C4-2B (cell line): ENCODE results near the gene TEX11.

Source experiments
- H3K27ac ChIP-seq: fragments of 450-650 bp; 2 replicates; pipeline ENCODE4 v1.5.1; 2017
- ZFX ChIP-seq: fragments of 450-650 bp; IDR thresholded peaks from 2 replicates; pipeline ENCODE4 v1.6.1; 2017
- TF ChIP-seq, protein P1 (sequence below): fragments of 450-650 bp; conservative IDR thresholded peaks from 2 replicates; pipeline ENCODE4 v1.5.1; 2017; ENCODE audit warnings: mild to moderate bottlenecking

Gene TEX11

GRCh38 chrX:70908541-70908940 lies at the start of gene TEX11:
Gene TEX11, minus strand, starts transcription at chrX:70908711. Its CDS starts 922 bp downstream, at chrX:70907789.
- TF ChIP-seq, protein P1, sequence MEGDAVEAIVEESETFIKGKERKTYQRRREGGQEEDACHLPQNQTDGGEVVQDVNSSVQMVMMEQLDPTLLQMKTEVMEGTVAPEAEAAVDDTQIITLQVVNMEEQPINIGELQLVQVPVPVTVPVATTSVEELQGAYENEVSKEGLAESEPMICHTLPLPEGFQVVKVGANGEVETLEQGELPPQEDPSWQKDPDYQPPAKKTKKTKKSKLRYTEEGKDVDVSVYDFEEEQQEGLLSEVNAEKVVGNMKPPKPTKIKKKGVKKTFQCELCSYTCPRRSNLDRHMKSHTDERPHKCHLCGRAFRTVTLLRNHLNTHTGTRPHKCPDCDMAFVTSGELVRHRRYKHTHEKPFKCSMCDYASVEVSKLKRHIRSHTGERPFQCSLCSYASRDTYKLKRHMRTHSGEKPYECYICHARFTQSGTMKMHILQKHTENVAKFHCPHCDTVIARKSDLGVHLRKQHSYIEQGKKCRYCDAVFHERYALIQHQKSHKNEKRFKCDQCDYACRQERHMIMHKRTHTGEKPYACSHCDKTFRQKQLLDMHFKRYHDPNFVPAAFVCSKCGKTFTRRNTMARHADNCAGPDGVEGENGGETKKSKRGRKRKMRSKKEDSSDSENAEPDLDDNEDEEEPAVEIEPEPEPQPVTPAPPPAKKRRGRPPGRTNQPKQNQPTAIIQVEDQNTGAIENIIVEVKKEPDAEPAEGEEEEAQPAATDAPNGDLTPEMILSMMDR = no peak
- TF ChIP-seq ZFX = no peak
- H3K27ac ChIP-seq = no peak within 1 kb of the TSS

DNA sequence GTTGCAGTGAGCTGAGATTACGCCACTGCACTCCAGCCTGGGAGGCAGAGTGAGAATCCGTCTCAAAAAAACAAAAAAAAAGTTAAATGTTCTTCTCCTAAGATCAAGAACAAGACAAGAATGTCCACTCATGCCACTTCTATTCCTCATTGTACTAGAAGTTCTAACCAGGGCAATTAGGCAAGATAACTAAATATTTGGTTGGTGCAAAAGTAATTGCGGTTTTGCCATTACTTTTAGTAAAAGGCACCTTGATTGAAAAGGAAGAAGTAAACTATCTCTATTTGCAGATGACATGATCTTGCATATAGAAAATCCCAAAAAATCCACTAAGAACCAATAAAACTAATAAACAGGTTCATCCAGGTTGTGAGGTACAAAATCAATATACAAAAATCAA lies 46.4 kb upstream of the TEX11 start:
- TF ChIP-seq ZFX = no peak
- TF ChIP-seq, protein P1 = no peak
- H3K27ac ChIP-seq = no peak overlapping the region

DNA sequence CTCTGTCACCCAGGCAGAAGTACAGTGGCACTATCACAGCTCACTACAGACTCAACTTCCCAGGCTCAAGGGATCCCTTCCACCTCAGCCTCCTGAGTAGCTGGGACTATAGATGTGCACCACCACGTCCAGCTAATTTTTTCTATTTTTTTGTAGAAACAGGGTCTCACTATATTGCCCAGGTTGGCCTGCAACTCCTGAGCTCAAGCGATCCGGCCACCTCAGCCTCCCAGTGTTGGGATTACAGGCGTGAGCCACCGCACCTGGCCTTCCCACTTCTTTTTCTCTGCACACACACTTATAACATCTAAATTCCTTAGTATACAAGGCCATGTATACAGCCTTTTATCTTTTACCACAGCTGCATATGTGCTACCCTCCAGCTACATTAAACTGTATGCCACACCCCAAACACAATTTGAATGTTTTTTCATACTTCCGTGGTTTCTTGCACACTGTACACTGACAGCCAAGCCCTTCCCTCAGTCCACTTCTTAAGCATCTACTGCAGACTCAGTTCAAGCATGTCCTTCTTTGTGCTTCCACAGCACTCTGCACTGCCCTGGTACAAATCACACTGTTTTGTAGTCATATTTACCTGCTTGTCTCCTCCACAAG lies 15.9 kb upstream of the TEX11 start:
- no peak overlapping the region for H3K27ac ChIP-seq
- TF ChIP-seq, protein P1 = no peak
- no peak for TF ChIP-seq ZFX

DNA sequence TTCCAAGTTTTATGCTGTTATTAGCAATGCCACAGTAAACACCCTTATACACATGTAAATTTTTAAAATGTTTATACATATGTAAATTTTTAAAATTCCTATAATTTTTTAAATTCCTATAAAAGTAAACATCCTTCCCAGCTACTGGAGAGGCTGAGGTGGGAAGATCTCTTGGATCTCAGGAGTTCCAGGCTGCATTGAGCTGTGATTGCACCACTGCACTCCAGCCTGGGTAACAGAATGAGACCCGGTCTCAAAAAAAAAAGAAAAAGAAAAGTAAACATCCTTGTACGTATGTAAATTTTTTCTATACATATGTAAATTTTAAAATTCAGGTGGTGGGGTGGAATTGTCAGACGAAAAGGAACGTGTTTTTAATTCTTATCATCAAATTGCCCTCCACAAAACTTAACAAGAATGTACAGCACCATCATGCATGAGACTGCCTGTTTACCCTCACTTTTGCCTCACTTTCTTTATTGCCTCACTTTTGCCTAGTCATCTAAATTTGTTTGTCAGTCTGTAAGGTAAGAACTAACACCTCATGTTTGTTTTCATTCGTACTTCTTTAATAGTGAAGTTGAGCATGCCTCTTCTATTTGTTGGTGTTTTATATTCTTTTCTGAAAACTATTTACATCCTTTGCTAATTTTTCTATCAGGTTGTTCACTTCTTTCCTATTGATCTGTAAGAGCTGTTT lies 14.4 kb upstream of the TEX11 start:
- H3K27ac ChIP-seq = no peak overlapping the region
- no peak for TF ChIP-seq ZFX

DNA sequence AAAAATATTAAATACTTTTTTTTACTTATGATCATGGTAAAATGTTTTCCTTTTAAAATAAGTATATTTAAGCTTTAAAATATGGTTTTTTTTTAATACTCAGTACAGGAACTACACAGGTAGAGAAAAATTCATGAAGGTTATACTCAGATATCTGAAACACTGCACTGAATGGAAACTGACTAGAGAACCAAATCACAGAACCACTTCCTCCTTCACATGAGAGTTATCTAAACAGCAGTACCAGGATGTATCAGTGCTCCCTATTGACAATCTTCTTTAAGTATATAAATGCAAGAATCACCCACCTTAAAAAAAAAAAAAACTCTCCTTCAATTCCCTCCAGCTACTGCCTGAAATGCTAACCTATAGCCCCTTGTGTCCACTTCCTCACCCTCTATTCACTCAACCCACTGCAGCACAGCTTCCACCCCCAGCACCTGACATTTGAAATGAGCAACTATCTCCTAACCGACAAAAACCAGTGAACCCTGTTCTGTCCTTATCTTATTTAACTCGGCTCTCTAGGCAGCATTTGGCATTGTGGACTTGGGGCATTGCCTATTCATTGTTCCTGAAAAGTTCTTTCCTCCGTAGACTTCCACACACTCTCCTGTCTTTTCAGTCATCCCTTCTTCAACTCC lies 13.3 kb upstream of the TEX11 start:
- TF ChIP-seq, protein P1 = no peak
- no peak for TF ChIP-seq ZFX
- no peak overlapping the region for H3K27ac ChIP-seq

DNA sequence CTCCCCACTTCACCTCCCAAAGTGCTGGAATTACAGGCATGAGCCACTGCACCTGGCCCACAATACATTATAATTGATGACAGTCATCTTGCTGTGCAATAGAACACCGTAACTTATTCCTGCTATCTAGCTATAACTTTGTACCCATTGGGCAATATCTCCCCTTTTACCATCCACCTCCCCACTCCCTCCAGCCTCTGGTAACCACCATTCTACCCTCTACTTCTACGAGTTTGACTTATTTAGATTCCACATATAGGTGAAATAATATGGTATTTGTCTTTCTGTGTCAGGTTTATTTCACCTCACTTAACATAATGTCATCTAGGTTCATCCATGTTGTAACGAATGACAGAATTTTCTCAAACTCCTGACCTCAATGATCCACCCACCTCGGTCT lies 8.2 kb upstream of the TEX11 start:
- TF ChIP-seq, protein P1 = no peak
- H3K27ac ChIP-seq = no peak overlapping the region

GRCh38 chrX:70907900-70908299 lies 611 bp downstream of the TEX11 start:
- TF ChIP-seq, protein P1 = no peak
- no peak for TF ChIP-seq ZFX
- H3K27ac ChIP-seq = no peak overlapping the region
